GM18858 (cell line): ENCODE measurements around the gene DBP.
A peak's percentile ranks its signal among the peaks of the same experiment; 100 is the strongest.
"Not testable (repeated sequence)": the region's sequence is repeated elsewhere in the genome, so short reads cannot be mapped to it uniquely, and the experiment has no call there.

Experiments
- ATAC-seq: cut with Tn5 transposase; IDR thresholded peaks from one replicate; pipeline ENCODE4 v1.9.1; 2021; ENCODE audit not compliant: unreplicated experiment

The DBP gene

DNA sequence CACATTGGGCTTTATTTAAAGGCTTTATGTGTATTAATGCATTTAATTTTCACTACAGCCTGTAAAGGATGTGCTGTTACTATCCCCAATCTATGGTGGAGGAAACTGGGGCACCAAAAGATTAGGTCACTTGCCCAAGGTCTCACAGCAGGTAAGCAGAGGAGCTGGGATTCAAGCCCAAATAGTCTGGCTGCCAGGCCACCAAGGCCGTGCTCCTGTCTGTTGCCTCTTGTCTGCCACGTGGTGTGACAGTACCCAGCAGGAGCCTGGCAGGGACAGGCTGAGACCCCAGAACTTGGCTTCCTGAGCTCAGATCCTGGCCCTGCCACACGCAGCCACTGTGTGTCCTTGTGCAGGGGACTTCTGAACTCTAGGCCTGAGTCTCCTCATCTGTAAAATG lies 31.2 kb upstream of the DBP start:
- ATAC-seq = no peak

DNA sequence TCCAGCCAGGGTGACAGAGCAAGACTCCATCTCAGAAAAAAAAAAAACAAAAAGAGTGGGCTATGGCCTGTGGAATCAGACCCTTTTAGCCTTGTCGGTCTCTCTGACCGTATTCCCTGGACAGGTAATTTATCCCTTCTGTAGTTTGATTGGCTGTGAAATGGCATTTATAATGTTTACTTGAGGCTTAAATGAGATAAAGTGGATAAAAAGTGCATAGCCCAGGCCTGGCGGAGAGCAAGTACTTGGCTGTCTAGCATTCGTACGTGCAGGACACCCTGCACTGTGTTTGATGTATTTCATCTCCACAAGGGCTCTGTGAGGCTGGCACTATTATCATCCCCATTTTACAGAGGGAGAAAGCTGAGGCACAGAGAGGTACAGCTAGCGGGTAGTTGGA lies 28.6 kb upstream of the DBP start:
- no peak for ATAC-seq

DNA sequence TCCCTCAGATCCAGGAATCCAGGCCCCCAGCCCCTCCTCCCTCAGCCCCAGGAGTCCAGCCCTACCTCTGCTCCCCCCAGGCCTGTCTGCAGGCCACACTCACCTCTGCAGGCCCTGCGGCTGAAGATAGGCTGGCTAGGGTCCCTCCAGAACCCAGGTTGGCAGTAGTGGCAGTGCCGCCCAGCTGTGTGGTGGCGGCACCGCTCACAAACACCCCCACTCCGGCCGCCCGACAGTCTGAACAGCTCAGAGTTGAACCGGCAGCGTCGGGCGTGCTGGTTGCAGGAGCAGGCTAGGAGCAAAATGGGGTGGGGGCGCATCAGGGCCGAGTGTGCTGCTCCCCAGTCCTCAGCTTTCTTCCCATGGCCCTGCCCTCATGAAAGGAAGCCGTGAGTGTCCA lies 27.3 kb upstream of the DBP start:
- ATAC-seq = no peak

DNA sequence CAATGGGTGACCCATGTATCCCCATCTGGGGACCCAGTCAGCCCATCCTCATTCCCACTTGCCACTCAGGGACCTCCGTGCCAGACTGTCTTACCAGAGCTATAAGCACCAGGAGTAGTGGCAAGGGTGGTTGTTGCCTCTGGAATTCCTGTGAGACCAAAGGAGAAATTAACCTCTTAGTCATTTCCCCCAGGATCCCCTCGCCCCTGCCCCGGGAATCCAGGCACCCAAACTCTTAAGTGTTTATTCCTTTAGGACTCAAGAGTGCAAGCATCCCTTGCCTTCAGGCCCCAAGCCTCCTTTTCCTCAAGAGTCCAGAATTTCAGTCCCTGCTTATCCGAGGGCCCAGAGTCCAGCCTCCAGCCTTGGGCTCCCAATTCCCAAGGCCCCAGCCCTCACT lies 26.5 kb upstream of the DBP start:
- ATAC-seq = no peak

DNA sequence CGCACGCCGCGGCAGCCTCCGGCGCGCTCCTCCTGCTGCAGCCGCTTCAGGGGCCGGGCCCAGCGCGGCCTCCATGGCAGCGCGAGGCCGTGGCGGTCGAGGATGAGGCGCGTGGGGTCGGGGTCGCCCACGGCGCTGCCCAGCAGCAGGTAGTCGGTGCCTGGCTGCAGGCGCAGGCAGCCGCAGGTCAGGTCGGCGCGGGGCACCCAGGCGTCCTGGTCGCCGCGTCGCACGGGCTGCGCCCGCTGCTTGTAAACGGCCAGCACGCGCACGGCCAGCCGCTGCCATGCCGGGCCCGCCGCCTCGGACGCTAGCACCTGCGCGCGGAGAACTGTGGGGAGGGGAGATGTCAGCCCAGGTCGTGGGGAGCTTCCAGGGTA lies 24.5 kb upstream of the DBP start:
- ATAC-seq = no peak

DNA sequence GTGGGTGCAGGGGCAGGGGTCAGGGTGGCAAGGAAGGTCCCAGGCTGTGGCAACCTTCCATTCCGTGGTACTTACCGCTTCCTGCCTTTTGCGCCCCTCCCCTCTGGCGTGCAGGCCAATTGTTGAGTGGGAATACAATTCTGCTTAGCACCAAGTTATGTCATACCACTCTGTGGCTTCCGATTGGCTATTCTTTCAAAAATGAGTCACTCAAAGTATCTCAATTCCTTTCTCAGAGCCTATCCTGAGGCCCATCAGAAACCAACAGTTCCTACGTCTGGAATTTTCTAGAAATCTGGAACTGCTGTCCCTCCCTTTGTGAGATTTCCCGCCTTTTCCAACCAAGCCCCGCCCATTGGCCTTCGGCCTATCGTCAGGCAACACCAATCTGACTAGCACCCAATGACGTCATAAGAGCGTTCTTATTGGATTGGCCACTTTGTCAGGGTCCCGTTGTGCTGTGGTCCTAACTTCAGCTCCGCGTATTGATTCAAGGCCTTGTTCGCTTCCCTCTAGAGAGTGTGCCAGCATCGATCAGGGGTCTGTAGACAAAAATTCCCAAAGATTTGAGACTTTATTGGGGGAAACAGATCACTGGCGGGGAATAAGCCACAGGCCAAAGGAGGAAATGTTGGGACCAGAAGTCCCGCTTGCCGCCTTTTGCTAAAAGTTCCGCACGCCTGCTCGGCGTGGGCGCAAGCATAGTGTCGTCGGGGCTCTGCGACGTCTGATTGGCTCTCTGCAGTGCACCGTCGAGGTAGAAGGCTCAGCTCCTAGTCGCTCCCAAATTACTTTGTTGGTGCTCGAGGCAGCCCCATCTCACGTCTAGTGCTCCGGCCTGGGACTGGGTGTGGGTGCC lies 23.9 kb upstream of the DBP start:
- peak; percentile 53 for ATAC-seq

DNA sequence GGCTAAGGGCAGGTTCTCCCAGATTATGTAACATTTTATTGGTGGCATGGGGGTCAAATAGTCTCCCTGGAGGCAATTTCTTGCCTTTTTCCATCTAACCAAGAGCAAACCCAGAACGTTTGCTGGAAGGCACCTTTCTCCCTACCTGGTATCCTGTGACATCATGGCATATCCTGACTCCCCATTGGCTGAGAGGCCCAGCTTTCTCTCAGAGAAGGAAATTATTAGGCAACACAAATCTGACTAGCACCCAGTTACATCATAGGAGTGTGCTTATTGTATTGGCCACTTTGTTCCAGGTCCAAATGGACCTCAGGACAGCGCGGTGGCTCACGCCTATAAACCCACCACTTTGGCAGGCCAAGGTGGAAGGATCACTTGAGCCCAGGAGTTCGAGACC lies 22.6 kb upstream of the DBP start:
- ATAC-seq = no peak

DNA sequence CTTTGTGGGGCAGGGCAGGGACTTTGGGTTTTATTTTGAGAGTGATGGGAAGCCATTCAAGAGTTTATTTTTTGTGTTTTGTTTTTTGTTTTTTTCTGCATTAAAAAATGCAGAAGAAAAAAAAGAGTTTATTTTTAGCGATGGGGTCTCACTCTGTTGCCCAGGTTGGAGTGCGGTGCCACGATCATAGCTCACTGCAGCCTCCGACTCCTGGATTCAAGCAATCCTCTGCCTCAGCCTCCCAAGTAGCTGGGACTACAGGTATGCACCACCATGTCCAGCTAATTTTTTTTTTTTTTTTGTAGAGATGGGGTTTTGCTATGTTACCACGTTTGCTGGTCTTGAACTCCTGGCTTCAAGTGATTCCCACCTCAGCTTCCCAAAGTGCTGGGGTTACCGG lies 21.3 kb upstream of the DBP start:
- no peak for ATAC-seq

DNA sequence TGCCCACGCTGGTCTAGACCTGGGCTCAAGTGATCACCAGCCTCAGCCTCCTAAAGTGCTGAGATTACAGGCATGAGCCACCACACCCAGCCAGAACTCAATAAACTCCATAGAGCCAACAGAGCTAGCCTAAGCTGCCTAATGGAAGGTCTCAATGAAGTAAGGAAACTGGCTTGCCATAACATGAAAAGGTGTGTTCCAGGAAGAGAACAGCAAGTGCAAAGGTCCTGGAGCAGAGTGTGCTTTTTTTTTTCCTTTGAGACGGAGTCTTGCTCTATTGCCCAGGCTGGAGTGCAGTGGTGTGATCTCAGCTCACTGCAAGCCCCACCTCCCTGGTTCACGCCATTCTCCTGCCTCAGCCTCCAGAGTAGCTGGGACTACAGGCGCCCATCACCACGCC lies 20.6 kb upstream of the DBP start:
- ATAC-seq = not testable (repeated sequence)

DNA sequence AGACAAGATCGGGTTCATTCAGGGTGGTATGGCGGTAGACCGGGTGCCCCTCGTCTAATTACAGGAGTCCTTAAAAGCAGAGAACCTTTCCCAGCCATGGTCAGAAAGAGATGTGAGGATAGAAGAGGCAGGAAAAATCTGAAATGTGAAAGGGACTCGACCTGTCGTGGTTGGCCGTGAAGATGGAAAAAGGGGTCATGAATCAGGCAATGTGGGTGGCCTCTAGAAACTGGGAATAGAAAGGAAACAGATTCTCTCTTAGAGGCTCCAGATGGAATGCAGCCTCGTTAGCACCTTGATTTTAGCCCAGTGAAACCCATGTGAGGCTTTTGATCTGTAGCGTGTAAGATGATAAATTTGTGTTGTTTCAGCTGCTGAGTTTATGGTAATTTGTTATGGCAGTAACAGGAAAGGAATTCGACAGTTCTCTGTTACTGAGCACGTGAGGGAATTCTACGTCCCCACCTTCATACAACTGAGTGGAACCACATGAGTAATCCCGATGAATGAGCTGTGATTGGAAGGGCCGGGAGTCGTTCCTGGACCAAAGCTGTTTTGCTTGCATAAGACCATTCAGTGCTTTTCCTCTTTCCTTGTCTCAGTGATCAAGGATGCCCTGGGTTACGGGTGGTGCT lies 19.8 kb upstream of the DBP start:
- no peak for ATAC-seq

DNA sequence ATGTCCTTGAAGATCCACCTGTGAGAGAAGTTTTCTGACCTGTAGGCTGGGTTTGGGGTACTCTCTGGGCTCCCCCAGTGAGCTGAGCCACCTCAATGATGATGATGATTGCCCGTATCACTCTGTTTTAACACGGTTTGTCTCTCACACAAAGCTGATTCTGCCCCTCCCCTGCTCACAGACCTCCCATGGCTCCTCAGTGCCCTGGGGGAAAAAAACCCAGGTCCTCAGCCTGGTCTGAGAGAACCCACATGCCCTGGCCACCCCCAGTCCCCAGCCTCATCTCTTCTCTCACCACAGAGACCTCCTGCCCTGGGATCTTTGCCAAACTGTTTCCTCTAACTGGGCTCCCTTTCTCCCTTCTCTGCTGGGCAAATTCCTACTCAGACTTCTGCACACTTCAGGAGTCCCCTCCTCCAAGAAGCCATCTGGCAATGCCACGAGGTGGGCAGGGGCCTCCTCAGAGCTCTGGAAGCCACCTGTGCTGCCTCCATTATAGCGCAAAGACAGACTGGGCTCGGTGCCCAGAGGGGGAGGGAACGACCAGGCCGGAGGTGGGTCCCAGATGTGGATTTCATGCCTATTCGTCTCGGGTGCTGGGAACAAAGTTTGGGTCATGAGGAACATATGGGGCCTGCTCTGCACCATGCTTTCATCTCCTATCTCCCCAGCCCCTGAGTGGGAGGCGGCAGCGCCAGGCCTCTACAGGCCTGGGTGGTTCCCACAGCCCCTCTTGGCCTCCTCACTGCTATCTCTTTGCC lies 17.3 kb upstream of the DBP start:
- ATAC-seq = no peak

DNA sequence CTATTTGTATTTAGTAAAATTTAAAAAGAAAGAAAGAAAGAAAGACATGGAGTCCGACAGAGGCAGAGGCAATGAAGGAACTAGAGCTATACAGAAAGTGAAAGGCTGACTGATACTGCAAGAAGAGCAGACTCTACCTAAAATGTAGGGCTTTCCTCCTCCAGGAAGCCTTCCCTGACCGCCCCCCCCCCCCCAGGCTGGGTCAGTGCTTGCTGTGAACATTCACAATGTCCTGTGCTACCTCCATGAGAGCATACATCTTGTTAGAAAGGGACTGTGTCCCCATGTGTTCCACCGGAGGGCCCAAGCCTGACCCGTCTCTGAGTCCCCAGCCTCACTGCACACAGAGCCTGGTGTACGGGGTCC lies 14.5 kb upstream of the DBP start:
- no peak for ATAC-seq

DNA sequence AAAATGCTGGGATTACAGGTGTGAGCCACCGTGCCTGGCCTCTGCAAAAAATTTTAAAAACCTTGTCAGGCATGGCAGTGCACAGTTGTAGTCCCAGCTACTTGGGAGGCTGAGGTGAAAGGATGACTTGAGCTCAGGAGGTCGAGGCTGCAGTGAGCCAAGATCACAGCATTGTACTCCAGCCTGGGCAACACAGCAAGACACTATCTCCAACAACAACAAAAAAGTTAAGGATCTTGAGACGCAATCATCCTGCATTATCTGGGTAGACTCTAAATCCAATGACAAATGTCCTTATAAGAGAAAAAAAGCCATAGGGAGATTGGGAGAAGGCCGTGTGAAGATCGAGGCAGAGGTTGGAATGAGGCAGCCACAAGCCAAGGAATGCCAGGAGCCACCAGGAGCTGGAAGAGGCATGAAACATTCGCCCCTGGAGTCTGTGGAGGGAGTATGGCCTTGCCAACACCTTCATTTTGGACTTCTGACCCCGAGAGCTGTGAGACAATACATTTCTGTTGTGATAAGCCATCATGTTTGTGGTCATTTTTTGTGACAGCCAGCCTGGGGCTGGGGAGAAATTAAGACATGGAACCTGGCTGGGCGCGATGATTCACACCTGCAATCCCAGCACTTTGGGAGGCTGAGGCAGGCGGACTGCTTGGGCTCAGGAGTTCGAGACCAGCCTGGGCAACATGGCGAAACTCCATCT lies 13.9 kb upstream of the DBP start:
- no peak for ATAC-seq

DNA sequence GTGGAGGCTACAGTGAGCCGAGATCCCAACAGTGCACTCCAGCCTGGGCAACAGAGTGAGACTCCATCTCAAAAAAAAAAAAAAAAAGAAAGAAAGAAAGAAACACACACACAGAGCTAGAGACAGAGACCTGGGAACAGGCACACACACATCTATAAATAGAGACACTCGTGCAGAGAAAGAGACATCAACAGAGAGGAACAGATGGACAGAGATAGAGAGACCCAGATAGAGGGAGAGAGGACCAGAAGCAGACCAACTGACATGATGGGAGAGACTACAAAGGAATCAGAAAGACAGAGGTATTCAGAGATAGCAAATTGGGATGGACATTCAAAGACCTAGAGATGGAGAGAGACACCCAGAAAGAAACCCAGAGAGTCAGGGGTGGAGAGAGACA lies 11.0 kb upstream of the DBP start:
- no peak for ATAC-seq

DNA sequence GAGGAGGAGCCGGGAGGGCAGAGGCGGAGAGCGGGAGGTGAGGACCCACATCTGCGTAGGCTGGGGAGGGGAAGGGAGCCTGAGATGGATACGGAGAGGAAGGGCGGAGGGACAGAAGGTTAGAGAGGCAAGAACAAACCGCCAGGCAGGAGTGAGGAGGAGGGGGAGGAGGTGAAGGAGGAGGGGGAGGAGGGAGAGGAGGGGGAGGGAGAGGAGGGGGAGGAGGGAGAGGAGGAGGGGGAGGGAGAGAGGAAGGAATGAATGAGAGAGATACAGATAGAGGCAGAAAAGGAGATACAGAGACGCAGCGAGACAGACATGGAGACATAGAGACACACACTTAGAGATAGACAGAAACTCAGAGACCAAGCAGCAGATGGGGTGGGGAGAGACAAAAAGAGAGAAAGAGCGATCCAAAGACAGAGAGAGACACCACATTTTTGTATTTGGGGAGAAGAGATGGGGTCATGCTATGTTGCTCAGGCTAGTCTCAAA lies 9.6 kb upstream of the DBP start:
- no peak for ATAC-seq

DNA sequence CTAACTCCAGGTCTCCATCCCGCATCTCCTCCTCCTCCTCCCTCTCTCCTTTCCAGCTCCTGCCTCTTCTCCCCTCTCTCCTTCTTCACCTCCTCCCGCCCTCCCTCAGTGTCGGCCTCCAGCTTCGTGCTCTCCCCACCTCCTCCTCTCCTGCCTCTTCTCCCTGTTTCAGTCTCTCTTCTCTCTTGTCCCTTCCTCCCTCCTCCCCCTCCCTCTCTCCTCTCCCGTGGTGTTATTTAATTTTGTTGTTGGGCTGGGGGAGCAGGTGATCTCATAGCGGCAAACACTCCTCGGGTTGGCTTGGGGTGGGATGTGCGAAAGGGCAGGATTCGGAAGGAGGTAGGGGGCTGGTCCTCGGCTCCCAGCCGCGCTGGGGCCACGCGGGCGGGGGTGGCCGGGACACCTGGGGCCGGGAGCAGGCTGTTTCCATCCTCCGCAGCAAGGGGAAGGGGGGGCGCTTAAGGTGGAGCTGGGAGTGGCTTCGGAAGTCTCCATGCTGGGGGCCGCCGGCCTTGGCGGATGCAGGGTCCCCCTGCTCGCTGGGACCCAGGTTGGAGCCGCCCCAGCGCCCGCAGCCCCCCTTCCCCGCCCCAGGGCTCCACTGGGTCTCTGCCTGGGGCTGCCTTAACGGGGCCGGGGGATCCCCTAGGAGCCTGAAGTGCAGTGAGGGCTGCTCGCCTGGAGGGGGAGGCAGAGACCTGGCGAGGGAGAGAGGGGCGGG lies 9.0 kb upstream of the DBP start, which contains the start of gene CA11:
TSS of gene CA11 (minus strand) at position 187 of the 721 bp plus-strand sequence. CDS start 555 bp downstream, outside the sequence.
- peak; percentile 47 for ATAC-seq

DNA sequence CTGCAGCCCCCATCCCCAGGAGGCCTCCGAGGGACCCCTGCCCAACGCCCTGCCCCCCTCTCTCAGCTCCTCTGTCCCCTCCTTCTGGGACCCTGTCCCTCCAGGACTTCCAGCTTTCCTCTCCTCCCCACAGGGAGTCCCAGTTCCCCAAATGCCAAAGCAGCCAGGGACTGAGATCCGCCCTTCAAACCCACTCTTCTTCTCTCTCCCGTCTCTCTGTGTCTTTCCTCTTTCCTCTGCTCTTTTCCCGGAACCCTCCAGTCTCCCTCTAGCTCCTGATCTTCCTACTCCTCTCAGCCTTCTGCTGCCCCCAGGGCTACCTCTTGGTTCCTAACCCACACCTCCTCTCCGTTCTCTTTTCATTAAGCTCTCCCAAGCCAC lies 8.4 kb upstream of the DBP start:
- ATAC-seq = no peak

DNA sequence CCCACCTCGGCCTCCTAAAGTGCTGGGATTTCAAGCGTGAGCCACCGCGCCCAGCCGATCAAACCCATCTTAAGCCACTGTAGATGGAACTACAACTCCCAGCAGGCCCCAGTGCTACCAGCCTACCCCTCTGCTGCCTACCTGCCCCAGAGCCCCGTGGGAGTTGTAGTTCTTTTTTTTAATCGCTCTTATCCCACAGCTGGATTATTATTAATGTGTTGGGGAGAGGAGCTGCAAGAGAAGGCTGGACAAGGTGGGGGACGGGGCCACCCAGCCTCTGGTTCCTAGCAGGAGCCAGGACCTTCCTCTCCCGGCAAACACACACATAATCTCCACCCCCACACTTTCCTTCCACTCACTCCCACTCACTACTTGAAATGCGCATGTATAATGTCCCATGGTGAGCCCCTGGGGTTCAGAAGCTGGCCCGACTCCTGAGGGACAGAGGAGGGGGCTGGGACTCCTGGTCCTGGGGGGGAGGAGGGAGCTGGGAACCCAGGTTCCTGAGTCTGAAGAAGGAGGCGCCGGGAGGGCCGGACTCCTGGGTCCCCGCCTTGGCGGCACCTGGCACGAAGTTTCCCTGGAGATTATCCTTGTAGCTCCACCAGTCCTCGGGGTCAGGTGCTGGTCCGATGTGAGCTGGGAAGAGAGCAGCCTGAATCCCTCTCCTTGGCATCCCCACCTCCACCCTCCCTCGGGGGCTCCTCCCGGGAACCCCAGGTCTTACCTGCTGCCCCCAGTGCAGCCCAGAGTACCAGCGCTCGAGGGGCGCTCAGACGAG lies 7.8 kb upstream of the DBP start:
- no peak for ATAC-seq

DNA sequence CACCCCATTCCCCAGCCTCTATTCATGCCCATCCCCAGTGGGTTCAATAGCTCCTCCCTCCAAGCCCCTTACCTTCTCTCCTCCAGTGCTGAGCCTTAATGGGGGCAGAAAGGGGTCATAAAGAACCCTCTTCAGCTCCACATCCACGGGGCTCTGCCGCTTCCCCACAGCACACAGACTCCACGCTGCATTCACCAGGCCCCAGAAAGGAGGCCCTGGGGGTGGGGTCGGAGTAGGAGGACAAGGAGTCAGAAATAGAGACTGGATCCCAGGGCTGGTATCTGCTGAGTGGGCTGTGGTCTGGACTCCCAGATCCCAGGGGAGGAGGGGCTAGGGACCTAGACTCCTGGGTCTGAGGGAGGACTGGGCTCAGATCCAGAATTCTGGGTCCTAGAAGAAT lies 7.2 kb upstream of the DBP start:
- no peak for ATAC-seq

DNA sequence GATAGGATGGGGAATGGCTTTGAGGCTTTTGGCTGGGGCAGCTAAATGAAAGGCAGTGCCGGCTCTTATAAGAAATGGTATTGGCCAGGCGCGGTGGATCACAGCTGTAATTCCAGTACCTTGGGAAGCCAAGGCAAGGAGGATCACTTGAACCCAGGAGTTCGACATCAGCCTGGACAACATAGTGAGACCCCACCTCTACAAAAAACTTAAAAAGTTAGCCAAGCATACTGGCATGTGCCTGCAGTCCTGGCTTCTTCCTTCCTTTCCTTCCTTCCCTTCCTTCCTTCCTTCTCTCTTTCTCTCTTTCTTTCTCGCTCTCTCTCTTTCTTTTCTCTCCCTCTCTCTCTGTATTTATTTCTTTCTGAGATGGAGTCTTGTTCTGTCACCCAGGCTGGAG lies 5.7 kb upstream of the DBP start:
- ATAC-seq = no peak
